A549 (cell line): ENCODE results near the gene TMEM235. TPM values are rescaled to one million over a fixed set of nuclear protein-coding genes. Genes with fewer than 3 reads are reported as not detected.

Source experiments
- ATAC-seq, 2 experiments: fragments of 200-7000 bp in 1 of 2; fragments of >200 bp in 1 of 2; cut with Nextera tagmentation in 1 of 2; cut with Tn5 transposase in 1 of 2; 3 replicates each; pipeline versions ENCODE4 v1.8.0 to v1.9.1; 2018 to 2020; ENCODE audit warnings: mild to moderate bottlenecking in 1 of 2, moderate library complexity in 1 of 2
- CTCF ChIA-PET: fragments of 300-600 bp; sonication (Branson Sonifier 250); formaldehyde crosslinking; extraction: SDS; loops from one replicate; lab custom pipeline; 2021; ENCODE audit warnings: antibody characterized with exemption, inconsistent platforms; lab: Yijun Ruan, JAX
- POLR2A ChIA-PET: fragments of 350-600 bp; formaldehyde crosslinking; extraction: SDS; loops from one replicate; lab custom pipeline; 2021; ENCODE audit warnings: antibody characterized with exemption, inconsistent platforms; lab: Yijun Ruan, JAX
- DNase-seq, 2 experiments: peaks; one replicate each; pipeline versions ENCODE4 v3.0.0 to v3.0.0-alpha.2; 2011 to 2016; ENCODE audit warnings: low read depth in 1 of 2, low spot score in 1 of 2
- FAIRE-seq: peaks from 2 replicates; lab custom pipeline; 2011; peaks lifted over from hg19 to GRCh38; lab: Jason Lieb, UNC
- H3K27ac ChIP-seq, 2 experiments: fragments of >200 bp; sonication (Bioruptor Twin); formaldehyde crosslinking; 3 replicates each; pipeline ENCODE4 v1.5.1; 2016 to 2017
- H3K4me1 ChIP-seq: fragments of >200 bp; sonication (Bioruptor Twin); formaldehyde crosslinking; 3 replicates; pipeline ENCODE4 v1.6.1; 2016
- H3K4me2 ChIP-seq: fragments of >200 bp; sonication (Bioruptor Twin); formaldehyde crosslinking; 3 replicates; pipeline ENCODE4 v1.6.1; 2016
- H3K4me3 ChIP-seq: fragments of >200 bp; sonication (Bioruptor Twin); formaldehyde crosslinking; 3 replicates; pipeline ENCODE4 v1.5.1; 2016
- H3K9me3 ChIP-seq: fragments of >200 bp; sonication (Bioruptor Twin); formaldehyde crosslinking; 3 replicates; pipeline ENCODE4 v1.6.1; 2016
- CBX2 ChIP-seq: fragments of 200-600 bp; sonication (generic); IDR thresholded peaks from 2 replicates; pipeline ENCODE4 v1.6.1; 2016; ENCODE audit warnings: low read depth, mild to moderate bottlenecking, borderline replicate concordance
- CHD2 ChIP-seq: fragments of 150-350 bp; IDR thresholded peaks from 2 replicates; pipeline ENCODE4 v1.6.1; 2014; ENCODE audit warnings: low read length; ENCODE audit not compliant: partially characterized antibody
- FOSL2 ChIP-seq, 2 experiments: fragments of 450-650 bp in 1 of 2; fragments of >200 bp in 1 of 2; sonication (Bioruptor Twin) in 1 of 2; formaldehyde crosslinking; IDR thresholded peaks; 2 replicates each; pipeline versions ENCODE4 v1.5.0 to v1.6.1; 2016 to 2020; ENCODE audit warnings: mild to moderate bottlenecking in 1 of 2, moderate library complexity in 1 of 2
- HDAC2 ChIP-seq: fragments of 200-600 bp; sonication (generic); IDR thresholded peaks from 2 replicates; pipeline ENCODE4 v1.6.1; 2016
- HOXA7 ChIP-seq: fragments of 250-450 bp; sonication (Bioruptor Pico); IDR thresholded peaks from 2 replicates; pipeline ENCODE4 v1.5.0; 2020; ENCODE audit warnings: mild to moderate bottlenecking, moderate library complexity
- HOXB5 ChIP-seq: fragments of 250-450 bp; sonication (Bioruptor Pico); IDR thresholded peaks from 2 replicates; pipeline ENCODE4 v1.5.0; 2020; ENCODE audit warnings: mild to moderate bottlenecking, moderate library complexity
- JUN ChIP-seq, 2 experiments: fragments of >200 bp; sonication (Bioruptor Twin); formaldehyde crosslinking; IDR thresholded peaks; 2 replicates in 1 of 2; 3 replicates in 1 of 2; pipeline ENCODE4 v1.6.1; 2016 to 2017
- JUNB ChIP-seq: fragments of >200 bp; sonication (Bioruptor Twin); formaldehyde crosslinking; IDR thresholded peaks from 2 replicates; pipeline ENCODE4 v1.6.1; 2016
- MYC ChIP-seq: IDR thresholded peaks from 2 replicates; pipeline ENCODE4 v1.6.1; 2012; ENCODE audit warnings: mild to moderate bottlenecking, inconsistent platforms, low read length, improper control_type of control experiment, borderline replicate concordance
- POLR2AphosphoS2 ChIP-seq: conservative IDR thresholded peaks from 2 replicates; pipeline ENCODE4 v1.6.1; 2012; ENCODE audit warnings: low read length, improper control_type of control experiment, inconsistent platforms
- RAD21 ChIP-seq, 2 experiments: fragments of >200 bp in 1 of 2; sonication (Bioruptor Twin) in 1 of 2; formaldehyde crosslinking in 1 of 2; IDR thresholded peaks in 1 of 2; conservative IDR thresholded peaks in 1 of 2; 2 replicates in 1 of 2; 3 replicates in 1 of 2; pipeline ENCODE4 v1.6.1; 2012 to 2018; ENCODE audit warnings: inconsistent platforms in 1 of 2
- RARB ChIP-seq: fragments of 250-450 bp; sonication (Bioruptor Pico); IDR thresholded peaks from 2 replicates; pipeline ENCODE4 v1.8.0; 2021; ENCODE audit warnings: mild to moderate bottlenecking, moderate library complexity
- RCOR1 ChIP-seq: fragments of 150-350 bp; IDR thresholded peaks from 2 replicates; pipeline ENCODE4 v1.6.1; 2014; ENCODE audit warnings: antibody characterized with exemption, low read length, low read depth
- RFX5 ChIP-seq: fragments of 450-650 bp; IDR thresholded peaks from 2 replicates; pipeline ENCODE4 v1.7.1; 2014; ENCODE audit warnings: antibody characterized with exemption, mild to moderate bottlenecking, moderate library complexity
- SMC3 ChIP-seq: fragments of >200 bp; sonication (Bioruptor Twin); formaldehyde crosslinking; IDR thresholded peaks from 3 replicates; pipeline ENCODE4 v1.6.1; 2018; ENCODE audit warnings: inconsistent platforms
- ZC3H11A ChIP-seq: fragments of 450-650 bp; IDR thresholded peaks from 2 replicates; pipeline ENCODE4 v1.6.1; 2014; ENCODE audit warnings: antibody characterized with exemption, mild to moderate bottlenecking
- ZFP36 ChIP-seq: fragments of 450-650 bp; IDR thresholded peaks from 2 replicates; pipeline ENCODE4 v1.6.1; 2014; ENCODE audit warnings: borderline replicate concordance; ENCODE audit not compliant: partially characterized antibody
- WGBS: methylation state at CpG from one replicate; pipeline ENCODE4 v1.1.6; 2017; ENCODE audit errors: missing lambda C conversion rate; 5-methylcytosine and 5-hydroxymethylcytosine counted together
- polyA plus RNA-seq, 4 experiments: library from polyadenylated mRNA; depleted of rRNA in 3 of 4; stranded (reverse); fragments of >200 nt; fragmentation: RNase III in 1 of 4; extraction: RNeasy Plus Mini Kit Qiagen cat#74134 plus additional on column Dnase treatment in 1 of 4; gene quantifications; 2 replicates in 3 of 4; 3 replicates in 1 of 4; pipeline ENCODE4 v1.2.3, GENCODE V29; 2011 to 2017
- TF ChIP-seq, protein P1 (sequence below): IDR thresholded peaks from 2 replicates; pipeline ENCODE4 v1.6.1; 2012; ENCODE audit warnings: low read depth, borderline replicate concordance
- TF ChIP-seq, protein P2 (sequence below): fragments of >200 bp; sonication (Bioruptor Twin); formaldehyde crosslinking; IDR thresholded peaks from 2 replicates; pipeline ENCODE4 v1.6.1; 2016
- TF ChIP-seq, protein P3 (sequence below): fragments of >200 bp; sonication (Bioruptor Twin); formaldehyde crosslinking; IDR thresholded peaks from 3 replicates; pipeline ENCODE4 v1.5.1; 2016
- TF ChIP-seq, protein P4 (sequence below): fragments of >200 bp; sonication (Bioruptor Twin); formaldehyde crosslinking; IDR thresholded peaks from 3 replicates; pipeline ENCODE4 v1.6.1; 2016

Gene TMEM235
- polyA plus RNA-seq, 2 of the 4 experiments (the other 2 are of a cell fraction), result not detected

DNA sequence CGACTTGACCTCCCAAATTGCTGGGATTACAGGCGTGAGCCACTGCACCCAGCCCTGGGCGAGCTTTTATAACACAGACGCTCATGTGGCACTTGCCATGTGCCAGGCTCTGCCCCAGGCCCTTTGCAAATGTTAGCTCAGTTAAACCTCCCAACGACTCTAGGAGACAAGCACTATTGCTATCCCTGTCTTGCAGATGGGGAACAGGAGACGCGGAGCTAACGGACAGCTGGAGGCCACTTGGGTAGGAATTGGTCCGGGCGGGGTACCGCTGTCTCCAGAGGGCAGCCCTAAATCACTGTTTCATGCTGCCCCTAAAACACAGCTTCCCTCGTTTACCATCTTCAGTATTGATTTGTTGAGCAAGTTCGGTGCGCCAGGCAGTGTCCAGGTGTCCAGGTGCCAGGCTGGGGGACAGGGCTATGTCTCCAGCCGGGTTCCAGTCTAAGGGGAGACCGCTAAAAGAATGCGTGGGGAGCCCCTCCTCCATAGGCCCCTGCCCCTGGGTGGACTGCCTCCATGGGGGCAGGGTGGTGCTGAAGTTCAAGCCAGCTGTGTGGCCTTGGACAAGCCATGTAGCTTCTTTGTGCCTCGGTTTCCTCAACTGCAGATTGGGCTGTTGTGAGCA is 23.7 kb downstream of the TMEM235 start (continued):
- TF ChIP-seq, protein P1, sequence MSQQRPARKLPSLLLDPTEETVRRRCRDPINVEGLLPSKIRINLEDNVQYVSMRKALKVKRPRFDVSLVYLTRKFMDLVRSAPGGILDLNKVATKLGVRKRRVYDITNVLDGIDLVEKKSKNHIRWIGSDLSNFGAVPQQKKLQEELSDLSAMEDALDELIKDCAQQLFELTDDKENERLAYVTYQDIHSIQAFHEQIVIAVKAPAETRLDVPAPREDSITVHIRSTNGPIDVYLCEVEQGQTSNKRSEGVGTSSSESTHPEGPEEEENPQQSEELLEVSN, result no peak
- TF ChIP-seq CHD2 (no peak), HDAC2 (no peak), CBX2 (no peak)
- TF ChIP-seq, protein P2, sequence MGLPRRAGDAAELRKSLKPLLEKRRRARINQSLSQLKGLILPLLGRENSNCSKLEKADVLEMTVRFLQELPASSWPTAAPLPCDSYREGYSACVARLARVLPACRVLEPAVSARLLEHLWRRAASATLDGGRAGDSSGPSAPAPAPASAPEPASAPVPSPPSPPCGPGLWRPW, result no peak
- TF ChIP-seq, all 56 proteins: peak for 0

DNA sequence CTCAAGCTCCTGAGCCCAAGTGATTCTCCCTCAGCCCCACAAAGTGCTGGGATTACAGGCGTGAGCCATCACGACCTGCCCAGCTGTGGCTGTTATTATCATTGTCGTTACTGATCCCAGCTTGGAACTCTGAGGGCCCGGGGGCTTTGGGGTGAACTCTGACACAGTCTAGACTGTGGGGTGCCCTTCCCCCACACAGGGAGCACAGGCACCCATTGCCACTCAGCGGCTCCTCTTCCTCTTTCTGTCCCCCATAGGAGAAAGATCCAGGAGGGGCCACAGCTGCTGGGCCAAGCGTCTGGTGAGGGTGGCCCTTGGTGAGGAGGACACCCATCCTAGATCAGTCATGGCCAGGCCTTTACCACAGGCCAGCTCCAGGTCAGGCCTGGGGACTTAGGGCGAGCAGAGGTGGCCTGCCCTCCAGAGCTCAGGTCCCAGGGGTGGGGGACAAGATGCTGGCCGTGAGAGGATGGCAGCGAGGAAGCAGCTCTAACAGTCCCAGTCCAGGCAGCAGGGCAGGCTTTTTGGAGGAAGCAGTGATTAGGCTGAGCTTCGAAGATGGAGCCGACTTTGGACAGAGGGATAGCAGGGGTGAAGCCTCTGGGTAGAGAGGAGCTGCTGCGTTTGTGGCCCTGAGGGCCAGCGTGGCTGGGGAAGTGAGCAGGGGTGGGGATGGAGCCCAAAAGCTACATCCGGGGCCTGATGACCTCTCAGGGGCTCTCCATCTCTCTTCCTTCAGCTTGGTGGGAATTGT is 24.7 kb downstream of the TMEM235 start:
- DNase-seq (no peak), ATAC-seq (no peak), FAIRE-seq (no peak)
- H3K9me3 ChIP-seq, result no peaks in the 10 kb centered on the region
- no peak overlapping the region for H3K27ac ChIP-seq
- TF ChIP-seq ZFP36 (no peak), JUN (IDR thresholded peaks at IDR 0.05) (no peak), RAD21 (conservative IDR thresholded peaks at IDR 0.05 in 1 of 2, IDR thresholded peaks at IDR 0.05 in 1 of 2) (no peak), HOXA7 (CRISPR knock-in tag) (no peak), RARB (no peak), ZC3H11A (no peak), JUNB (no peak), SMC3 (no peak), MYC (no peak), CHD2 (no peak), POLR2AphosphoS2 (no peak), HOXB5 (CRISPR knock-in tag) (no peak), RCOR1 (no peak), RFX5 (no peak), FOSL2 (IDR thresholded peaks at IDR 0.05) (no peak), FOSL2 (CRISPR knock-in tag; IDR thresholded peaks at IDR 0.05) (no peak)
- TF ChIP-seq, protein P3, sequence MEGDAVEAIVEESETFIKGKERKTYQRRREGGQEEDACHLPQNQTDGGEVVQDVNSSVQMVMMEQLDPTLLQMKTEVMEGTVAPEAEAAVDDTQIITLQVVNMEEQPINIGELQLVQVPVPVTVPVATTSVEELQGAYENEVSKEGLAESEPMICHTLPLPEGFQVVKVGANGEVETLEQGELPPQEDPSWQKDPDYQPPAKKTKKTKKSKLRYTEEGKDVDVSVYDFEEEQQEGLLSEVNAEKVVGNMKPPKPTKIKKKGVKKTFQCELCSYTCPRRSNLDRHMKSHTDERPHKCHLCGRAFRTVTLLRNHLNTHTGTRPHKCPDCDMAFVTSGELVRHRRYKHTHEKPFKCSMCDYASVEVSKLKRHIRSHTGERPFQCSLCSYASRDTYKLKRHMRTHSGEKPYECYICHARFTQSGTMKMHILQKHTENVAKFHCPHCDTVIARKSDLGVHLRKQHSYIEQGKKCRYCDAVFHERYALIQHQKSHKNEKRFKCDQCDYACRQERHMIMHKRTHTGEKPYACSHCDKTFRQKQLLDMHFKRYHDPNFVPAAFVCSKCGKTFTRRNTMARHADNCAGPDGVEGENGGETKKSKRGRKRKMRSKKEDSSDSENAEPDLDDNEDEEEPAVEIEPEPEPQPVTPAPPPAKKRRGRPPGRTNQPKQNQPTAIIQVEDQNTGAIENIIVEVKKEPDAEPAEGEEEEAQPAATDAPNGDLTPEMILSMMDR, result no peak
- TF ChIP-seq, protein P4, sequence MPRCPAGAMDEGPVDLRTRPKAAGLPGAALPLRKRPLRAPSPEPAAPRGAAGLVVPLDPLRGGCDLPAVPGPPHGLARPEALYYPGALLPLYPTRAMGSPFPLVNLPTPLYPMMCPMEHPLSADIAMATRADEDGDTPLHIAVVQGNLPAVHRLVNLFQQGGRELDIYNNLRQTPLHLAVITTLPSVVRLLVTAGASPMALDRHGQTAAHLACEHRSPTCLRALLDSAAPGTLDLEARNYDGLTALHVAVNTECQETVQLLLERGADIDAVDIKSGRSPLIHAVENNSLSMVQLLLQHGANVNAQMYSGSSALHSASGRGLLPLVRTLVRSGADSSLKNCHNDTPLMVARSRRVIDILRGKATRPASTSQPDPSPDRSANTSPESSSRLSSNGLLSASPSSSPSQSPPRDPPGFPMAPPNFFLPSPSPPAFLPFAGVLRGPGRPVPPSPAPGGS, result no peak
- H3K4me3 ChIP-seq, result no peak overlapping the region
- POLR2A ChIA-PET, result no interaction called here
- WGBS, result 76% methylated on average over 14 of the region's 14 CpGs
- no peak overlapping the region for H3K4me2 ChIP-seq
- CTCF ChIA-PET, result interaction anchor here (0.6 to 11.6 kb wide), 15 partner anchors 9 to 242 kb away, joined by 3 to 190 read pairs (median 4); partner anchors contain the start of gene BIRC5
- peaks cover 9% of the 10 kb centered on the region for H3K4me1 ChIP-seq
